ENCODE measurements around the gene MLXIP.
A peak's percentile ranks its signal among the peaks of the same experiment; 100 is the strongest.
"Not testable (repeated sequence)": the region's sequence is repeated elsewhere in the genome, so short reads cannot be mapped to it uniquely, and the experiment has no call there.

Gene MLXIP

GRCh38 chr12:122078141-122079032 lies at the start of gene MLXIP:
Gene MLXIP, plus strand, starts transcription at chr12:122078756. Its CDS starts 98 bp downstream, at chr12:122078854.
- intact Hi-C loops (cut with DNase I) = loop anchor here (5.0 kb wide), 1 partner anchor 39 kb away; no protein-coding TSS in a partner anchor
- peak; percentile 82 to 98 (median 96) for DNase-seq

GRCh38 chr12:122028905-122029560 lies 49.5 kb upstream of the MLXIP start:
- no peak for DNase-seq
- intact Hi-C loops (cut with DNase I) = loop anchor here (10.0 kb wide), 1 partner anchor 114 kb away; the partner anchor contains the start of gene CFAP251

DNA sequence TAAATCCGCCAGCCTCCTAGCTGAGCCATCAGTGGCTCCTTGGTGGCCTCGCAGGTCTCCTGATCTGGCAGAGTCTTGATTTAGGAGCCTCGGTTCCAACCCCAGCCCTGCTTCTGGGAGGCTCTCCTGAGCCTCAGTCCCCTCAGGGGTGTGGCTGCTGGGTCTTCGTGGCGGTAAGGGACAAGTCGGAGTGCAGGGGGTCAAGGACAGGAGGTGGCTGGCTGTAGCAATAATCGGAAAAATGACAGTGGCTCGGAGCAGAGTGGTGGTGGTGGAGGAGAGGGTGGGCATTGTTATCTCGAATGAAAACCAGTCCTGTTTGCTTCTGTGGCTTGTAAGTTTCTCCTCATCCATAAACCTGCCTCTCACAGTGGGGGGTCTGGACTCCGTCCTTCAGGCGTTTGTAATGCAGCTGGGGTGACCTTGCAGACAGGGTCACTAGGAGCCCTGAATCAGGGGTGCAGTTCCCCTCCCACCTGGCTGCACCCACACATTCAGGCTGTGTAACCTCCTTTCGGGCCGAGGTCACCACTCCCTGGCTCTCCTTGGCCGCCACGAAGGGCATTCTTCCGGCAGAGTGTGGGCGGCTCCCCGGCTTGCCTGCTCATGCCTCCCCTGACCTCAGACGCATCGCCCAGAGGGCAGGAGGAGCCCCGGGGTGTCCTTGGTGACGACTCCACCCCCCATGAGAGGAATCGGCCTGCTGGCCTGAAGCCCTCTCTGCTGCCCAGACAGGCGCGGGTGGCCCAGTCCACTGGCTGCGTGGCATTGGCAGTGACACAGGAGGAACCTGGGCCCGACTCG lies 48.7 kb upstream of the MLXIP start:
- DNase-seq = no peak
- intact Hi-C loops (cut with DNase I) = loop anchor here (10.0 kb wide), 1 partner anchor 115 kb away; the partner anchor contains the start of gene CFAP251

DNA sequence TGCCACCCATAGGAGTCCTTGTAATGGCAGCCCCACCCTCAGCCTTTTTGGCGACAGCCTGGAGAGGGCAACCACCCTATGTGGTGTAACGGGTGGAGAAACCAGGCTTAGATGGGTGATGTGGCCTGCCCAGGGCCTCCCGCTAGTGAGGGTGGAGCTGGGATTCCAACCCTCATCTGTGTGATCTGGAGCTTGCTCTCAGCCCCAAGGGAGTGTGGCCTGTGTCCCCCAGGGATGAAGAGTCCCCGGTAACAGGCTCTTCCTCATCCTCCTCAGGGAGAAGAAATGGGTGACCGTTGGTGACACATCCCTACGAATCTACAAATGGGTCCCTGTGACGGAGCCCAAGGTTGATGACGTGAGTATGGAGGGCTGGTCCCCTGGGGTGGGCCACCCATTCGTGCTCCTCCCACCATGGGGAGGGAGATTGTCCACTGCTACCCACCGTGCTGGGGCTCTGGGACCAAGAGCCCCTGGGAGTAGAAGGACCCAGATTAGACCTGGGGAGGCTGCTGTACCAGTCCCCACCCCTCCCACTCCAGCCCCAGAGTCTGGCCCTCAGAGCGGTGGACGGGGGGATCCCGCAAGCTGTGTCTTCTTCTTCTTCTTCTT lies 48.0 kb upstream of the MLXIP start:
- no peak for DNase-seq
- intact Hi-C loops (cut with DNase I) = no loop called here

DNA sequence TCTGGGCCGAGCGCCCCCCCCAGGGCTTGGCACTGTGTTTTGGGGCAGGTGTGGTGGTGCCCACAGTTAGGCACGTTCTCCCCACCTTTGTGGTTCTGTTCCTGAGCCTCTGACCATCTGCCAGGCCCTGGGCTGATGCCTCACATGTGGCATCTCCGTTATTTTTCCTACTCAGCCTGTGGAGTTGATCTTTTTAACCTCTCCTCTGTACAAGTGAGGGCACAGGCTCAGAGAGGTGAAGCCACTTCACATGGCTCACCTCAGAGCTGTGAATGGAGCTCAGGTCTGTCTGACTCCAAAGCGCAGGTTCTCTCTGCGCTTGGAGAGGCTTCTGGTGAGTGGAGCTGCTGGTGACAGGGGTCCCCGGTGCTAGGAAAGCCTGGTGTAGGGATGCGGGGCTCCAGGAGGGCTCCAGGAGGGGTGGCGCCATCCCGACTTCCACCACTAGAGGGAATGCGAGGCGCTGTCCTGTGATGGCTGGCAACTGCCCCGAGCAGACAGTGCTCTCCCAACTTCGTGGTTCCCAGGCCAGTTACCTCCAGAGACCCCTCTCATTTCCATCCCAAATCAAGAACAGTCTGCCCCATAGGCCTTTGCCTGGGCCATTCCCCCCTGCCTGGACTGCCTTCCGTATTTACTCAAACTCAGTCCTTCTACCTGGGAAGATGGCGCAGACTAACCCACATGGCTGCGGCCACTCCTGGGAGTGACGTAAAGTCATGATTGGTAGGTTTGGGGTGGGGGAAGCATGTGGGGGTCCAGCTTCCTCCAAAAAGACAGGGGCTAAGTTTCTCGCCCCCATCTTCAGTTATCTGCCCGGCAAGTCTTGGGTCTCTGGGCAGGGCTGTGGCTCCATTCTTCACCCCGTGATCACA lies 47.0 kb upstream of the MLXIP start:
- DNase-seq = peak in 30 of 42 donors; percentile 19 to 80 (median 51)
- intact Hi-C loops (cut with DNase I) = no loop called here

GRCh38 chr12:122032580-122032979 lies 46.0 kb upstream of the MLXIP start:
- no peak for DNase-seq
- intact Hi-C loops (cut with DNase I) = no loop called here

DNA sequence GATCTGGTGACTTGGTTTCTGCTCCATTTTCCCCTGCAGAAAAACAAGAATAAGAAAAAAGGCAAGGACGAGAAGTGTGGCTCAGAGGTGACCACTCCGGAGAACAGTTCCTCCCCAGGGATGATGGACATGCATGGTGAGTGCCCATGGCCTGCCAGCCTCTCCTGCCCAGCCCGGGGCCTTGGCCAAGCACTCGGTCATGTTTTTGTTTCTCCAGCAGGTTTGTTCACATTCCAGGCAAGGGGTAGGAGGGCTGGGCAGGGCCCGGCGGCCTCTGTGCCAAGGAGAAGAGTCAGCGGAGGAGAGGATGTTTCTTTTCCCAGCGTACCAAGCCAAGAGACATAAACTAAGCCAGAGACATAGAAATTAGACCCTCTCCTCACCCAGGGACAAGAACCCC lies 43.3 kb upstream of the MLXIP start:
- DNase-seq = peak in 3 of 42 donors; percentile 11 to 43 (median 19)
- intact Hi-C loops (cut with DNase I) = no loop called here

DNA sequence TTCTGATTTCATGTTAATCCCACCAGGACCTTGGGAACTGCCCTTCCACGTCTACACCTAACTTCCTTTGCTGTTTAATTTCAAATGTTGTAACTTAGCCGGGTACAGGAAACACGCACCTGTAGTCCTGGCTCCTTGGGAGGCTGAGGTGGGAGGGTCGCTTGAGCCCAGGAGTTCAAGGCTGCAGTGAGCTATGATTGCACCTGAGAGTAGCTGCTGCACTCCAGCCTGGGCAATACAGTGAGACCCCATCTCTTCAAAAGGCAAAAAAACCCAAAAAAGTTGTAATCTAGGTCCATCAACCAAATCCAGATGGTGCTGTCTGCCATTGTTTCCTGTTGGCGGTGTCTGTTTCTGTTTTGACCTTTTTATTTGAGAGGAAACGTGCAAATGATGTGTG lies 42.4 kb upstream of the MLXIP start:
- DNase-seq = no peak
- intact Hi-C loops (cut with DNase I) = no loop called here

DNA sequence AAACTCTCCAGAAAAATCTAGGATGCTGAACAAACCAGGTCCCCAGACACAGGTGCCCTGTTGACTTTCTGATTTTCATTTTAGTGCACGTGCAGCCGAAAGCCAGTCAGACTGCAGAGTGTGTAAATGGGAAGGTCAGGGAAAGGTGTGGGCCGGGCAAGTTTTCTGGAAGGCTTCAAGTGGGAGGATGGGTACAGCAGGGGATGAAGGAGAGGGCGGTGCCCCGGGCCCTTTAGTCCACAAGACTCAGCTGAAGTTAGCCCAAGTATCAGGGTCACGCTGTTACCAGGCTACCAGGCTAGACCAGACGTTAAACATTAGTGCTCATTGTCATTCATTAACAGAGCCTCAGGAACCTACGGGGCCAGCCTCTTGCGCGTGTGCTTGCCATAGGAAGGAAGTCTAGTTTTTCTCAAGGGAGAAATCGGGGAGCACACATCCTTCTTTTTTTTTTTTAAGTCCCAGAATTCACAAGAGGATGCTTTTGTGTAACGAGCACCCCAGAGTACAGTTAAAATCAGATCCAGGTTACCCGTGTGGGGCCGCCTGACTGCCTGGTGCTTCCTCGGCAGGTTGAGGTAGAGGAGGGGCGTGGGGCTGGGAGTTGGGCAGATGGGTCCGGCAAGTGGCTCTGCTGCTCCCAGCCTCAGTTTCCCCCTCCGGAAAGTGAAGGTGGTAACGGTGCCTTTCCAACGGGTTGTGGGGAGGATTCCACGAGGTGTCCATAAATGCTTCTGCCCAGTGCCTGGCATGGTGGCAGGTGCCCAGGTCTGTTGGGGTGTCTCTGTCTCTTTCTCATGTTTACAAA lies 37.8 kb upstream of the MLXIP start:
- no peak for DNase-seq
- intact Hi-C loops (cut with DNase I) = no loop called here

DNA sequence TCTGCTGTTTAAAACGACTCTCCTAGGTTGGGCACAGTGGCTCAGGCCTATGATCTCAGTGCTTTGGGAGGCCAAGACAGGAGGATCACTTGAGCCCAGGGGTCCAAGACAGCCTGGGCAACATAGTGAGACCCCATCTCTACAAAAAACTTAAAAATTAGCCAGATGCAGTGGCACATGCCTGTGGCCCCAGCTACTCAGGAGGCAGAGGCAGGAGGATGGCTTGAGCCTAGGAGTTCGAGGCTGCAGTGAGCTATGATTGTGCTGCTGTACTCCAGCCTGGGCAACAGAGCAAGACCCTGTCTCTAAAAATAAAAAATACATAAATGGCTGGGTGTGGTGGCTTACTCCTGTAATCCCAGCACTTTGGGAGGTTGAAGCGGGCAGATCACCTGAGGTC lies 37.1 kb upstream of the MLXIP start:
- intact Hi-C loops (cut with DNase I) = not testable (repeated sequence)

DNA sequence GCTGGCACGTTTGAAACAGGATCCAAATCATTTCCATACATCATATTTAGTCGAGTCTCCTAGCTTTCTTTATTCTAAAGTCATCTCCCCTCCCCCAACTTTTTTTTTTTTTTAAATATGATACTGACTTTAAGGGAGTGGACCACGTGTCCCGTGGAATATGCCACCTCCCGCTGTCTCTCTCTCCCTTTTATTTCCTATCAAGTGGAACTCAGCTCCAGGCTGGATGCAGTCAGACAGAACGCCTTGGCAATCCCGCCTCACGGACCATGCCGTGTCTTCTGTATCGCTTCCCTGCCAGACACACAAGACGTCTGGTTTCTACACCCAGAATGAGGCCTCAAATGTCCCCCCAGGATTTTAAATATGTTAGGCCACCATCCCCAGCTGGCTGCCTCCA lies 35.6 kb upstream of the MLXIP start:
- intact Hi-C loops (cut with DNase I) = no loop called here
- DNase-seq = no peak

More for the DNA sequence above, 37.1 kb upstream of the MLXIP start:
- not testable (repeated sequence) for DNase-seq

- intact Hi-C loops (cut with DNase I) = no loop called here
- no peak for DNase-seq
Observed at GRCh38 chr12:122043476-122043875, 35.1 kb upstream of the MLXIP start.

- intact Hi-C loops (cut with DNase I) = no loop called here
- DNase-seq = no peak
Observed at GRCh38 chr12:122045262-122045661, 33.3 kb upstream of the MLXIP start.

DNA sequence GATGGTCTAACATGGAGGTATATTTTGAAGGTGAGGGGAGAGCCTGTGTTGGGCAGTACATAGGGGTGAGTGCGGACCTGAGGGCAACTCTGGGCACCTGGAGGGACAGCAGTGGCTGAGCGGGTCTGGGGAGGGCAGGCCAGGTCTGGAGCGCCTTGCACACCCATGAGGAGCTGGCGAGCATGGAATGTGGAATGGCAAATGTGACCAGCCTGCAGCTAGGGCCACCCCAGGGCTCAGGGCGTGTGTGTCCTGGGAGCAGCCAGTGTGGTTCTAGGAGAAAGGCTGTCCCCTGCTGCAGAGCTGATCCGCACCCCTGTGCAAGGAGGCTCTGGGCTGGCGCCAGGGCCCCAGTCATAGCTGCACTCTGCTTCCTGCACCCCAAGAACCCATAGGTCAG lies 32.4 kb upstream of the MLXIP start:
- intact Hi-C loops (cut with DNase I) = no loop called here
- no peak for DNase-seq

DNA sequence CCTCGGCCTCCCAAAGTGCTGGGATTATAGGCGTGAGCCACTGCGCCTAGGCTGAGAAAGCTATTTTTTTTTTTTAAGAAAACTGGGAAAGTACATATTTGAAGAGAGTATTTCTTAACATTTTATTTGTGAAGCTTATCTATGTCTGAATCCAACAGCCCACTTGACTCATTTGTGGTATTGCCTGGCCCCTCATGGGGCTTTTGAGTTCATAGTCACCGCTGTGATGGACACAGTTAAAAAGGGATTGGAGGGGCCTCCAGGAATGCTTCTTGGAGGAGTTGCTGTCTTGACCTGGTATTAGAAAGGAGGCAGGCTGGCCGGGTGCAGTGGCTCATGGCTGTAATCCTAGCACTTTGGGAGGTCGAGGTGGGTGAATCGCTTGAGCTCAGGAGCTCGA lies 30.4 kb upstream of the MLXIP start:
- intact Hi-C loops (cut with DNase I) = no loop called here
- no peak for DNase-seq

DNA sequence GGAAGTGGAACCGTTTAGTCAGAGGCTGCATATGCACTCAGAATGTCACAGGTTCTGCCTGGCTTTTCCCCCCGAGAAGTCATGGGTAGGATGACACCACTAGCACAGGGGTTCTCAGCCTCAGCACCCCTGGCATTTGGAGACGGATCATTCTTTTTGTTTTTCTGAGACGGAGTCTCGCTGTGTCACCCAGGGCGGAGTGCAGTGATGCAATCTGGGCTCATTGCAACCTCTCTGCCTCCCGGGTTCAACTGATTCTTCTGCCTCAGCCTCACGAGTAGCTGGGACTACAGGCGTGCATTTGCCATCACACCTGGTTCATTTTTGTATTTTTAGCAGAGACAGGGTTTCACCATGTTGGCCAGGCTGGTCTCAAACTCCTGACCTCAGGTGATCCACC lies 28.7 kb upstream of the MLXIP start:
- no peak for DNase-seq
- intact Hi-C loops (cut with DNase I) = no loop called here

DNA sequence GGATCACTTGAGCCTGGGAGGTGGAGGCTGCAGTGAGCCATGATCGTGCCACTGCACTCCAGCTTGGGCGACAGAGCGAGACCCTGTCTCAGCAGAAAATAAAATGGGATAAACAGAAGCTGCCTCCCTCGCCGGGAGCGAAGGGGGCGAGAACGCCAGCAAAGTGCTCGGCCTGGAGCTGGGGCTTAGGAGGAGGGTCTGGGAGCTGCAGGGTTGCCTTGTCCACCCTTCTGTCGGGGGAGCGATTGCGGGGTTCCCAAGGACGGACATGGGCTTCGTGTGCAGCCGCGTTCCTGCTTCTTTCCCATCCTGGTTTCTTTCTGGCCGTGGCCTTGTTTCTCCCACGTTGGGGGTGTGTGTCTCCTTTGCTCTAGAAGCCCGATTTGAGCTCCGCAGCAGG lies 27.9 kb upstream of the MLXIP start:
- intact Hi-C loops (cut with DNase I) = no loop called here
- no peak for DNase-seq

All from head of caudate nucleus (tissue), 42 donors.